Superior temporal gyrus (tissue), 1 donor: ENCODE measurements around the gene ACACB.

Experiments
- DNase-seq: peaks from one replicate; pipeline ENCODE4 v3.0.0-alpha.2; 2016; ENCODE audit errors: extremely low spot score

Gene ACACB

DNA sequence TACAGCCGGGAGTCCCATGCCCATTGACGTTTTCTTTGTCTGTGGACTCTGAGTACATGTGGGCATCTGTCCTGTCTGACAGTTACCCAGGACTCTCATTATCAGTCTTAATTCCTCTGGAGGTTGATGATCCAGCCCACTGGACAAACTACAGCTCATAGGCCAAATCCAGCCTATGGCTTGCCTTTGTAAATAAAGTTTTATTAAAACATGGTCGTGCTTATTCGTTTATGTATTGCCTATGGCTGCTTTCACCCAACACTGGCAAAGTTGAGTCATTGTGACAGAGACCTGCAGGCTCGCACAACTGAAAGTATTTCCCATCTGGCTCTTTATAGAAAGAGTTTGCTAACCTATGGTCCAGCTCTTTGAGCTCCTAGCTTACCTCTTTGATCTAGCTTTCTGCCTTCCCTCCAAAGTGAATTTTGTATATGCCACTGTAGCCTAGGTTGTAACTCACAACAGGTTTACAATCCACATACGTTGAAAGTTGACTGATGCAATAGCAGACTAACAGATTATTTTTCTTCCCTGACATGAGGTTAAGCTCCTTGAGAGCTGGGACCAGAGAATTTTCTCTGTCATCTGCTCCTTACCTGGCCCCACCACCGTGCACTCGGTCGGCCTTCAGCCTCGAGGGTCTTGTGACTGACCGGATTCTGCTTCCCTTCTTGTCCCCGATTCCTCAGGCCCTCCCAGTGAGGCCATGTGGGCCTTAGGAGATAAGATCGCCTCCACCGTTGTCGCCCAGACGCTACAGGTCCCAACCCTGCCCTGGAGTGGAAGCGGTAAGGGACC is 57.3 kb downstream of the ACACB start:
- DNase-seq = no peak

DNA sequence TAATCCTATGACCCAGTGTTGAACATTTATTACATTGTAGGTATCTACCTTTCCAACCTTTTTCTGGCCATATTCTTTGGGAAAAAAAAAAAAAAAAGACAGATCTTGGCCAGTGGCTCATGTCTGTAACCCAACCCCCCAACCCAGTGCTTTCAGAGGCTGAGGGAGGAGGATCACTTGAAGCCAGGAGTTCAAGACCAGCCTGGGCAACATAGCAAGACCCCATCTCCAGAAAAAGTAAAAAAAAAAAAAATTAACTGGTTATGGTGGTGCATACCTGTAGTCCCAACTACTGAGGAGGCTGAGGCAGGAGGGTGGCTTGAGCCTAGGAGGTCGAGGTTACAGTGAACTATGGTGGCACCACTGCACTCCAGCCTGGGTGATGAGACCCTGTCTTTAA is 58.1 kb downstream of the ACACB start:
- no peak for DNase-seq

DNA sequence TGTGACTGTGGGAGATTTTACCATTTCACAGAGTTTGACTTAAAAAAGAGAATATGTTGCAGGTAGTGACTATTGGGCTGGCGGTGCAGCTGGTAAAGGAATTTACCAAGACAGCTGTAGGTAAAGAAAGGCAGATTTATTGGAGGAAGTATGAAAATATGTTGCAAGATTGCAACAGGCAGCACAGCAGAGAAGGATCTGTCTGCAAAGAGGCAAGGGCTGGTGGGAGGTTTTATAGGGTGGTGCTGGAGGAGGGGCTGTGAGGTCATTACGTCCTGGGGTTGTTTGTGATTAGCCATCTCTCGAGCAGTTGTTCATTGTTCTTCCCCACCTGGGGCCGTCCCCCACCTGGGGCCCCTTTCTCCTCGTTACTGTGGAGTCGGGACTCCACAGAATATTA is 62.1 kb downstream of the ACACB start:
- no peak for DNase-seq

- no peak for DNase-seq
These were observed 63.5 kb downstream of the ACACB start for GRCh38 chr12:109179927-109180326.

DNA sequence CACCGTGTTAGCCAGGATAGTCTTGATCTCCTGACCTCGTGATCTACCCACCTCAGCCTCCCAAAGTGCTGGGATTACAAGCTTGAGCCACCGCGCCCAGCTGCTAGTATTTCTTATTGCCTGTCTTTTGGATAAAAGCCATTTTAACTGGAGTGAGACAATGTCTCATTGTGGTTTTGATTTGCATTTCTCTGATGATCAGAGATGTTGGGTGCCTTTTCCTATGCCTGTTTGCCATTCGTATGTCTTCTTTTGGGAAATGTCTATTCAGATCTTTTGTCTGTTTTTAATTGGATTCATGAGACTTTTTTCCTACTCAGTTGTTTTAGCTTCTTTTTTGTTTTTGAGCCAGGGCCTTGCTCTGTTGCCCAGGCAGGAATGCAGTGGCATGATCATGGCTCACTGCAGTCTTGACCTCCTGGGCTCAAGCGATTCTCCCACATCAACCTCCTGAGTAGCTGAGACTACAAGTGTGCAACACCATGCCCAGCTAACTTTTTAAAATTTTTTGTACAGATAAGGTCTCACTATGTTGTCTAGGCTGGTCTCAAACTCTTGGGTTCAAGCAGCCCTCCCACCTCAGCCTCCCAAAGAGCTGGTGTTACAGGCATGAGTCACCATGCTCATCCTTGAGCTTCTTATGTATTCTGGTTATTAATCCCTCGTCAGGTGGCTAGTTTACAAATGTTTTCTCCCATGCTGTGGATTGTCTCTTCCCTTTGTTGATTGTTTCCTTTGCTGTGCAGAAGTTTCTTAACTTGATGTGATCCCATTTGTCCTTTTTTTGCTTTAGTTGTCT is 65.9 kb downstream of the ACACB start:
- peak; percentile 69 for DNase-seq

DNA sequence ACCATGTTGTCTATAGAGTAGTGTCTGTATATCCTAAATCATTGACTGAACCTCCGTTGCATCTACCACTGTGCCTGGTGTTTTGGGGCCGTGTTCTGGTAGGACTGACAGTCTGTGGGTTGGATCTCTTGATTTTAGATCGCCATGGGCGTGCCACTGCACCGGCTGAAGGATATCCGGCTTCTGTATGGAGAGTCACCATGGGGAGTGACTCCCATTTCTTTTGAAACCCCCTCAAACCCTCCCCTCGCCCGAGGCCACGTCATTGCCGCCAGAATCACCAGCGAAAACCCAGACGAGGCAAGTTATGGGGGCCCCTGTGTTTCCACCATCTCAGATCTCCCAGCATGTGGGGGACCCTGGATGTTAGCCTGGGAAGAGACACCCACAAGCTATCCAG is 69.1 kb downstream of the ACACB start:
- DNase-seq = no peak

GRCh38 chr12:109186993-109187653 is 70.7 kb downstream of the ACACB start:
- DNase-seq = no peak

DNA sequence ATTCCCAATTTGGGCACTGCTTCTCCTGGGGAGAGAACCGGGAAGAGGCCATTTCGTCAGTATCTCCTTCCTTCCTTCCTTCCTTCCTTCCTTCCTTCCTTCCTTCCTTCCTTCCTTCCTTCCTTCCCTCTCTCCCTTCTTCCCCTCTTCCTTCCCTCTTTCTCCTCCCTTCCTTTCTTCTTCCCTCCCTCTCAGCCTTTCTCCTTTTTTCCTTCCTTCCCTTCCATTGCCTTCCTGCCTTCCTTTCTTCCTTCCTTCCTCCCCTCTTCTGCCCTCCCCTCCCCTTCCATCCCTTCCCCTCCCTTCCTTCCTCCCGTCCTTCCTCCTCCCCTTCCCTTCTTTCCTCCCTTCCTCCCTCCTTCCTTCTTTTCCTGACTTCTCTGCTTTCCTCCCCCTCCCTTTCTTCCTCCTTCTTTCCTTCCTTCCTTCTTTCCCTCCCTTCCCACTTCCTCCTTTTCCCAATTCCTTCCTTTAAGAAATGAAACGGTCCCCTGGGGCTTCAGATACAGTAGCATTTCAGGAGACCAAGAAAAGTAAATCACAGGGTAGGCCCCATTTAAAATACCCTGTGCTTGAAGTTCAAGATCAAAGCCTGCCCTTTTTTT is 71.8 kb downstream of the ACACB start:
- DNase-seq = no peak

DNA sequence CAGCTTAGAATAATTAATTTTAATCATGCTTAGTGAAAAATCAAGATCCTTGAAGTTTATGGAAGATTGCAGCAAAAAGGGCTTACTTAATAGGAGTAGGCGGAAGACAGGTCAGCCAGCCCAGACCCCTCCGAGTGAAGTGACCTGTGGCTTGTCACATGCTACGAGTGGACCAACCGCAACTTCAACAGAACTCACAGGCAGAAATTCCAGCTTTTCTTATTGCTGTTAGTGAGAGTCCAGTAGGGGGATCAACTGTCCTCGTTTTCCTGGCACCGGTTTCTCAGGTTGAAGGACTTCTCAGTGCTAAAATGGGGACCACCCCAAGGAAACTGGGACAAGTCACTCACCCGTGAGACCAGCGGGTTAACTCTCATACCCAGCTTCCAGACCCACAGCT is 72.9 kb downstream of the ACACB start:
- no peak for DNase-seq

DNA sequence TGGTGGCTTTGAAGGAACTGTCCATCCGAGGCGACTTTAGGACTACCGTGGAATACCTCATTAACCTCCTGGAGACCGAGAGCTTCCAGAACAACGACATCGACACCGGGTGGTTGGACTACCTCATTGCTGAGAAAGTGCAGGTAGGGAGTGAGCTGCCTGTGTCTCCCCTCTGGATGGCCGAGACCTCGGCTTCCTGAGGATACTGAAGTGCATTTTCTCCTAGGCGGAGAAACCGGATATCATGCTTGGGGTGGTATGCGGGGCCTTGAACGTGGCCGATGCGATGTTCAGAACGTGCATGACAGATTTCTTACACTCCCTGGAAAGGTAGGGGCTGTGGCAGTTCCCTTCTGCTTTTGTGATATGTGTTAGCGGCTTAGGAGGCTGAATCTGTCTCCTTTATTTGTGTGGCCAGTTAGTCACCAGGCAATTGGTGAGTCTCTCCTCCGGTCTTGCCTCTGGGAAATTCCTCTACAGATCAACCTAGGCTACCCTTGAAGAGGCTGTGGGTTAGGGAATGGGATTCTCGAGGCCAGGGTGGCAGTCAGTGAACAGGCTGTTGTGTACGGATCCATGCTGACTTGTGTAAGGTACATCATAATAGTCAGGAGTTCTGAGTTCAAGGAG is 75.3 kb downstream of the ACACB start:
- no peak for DNase-seq

GRCh38 chr12:109192358-109192757 is 76.0 kb downstream of the ACACB start:
- no peak for DNase-seq

DNA sequence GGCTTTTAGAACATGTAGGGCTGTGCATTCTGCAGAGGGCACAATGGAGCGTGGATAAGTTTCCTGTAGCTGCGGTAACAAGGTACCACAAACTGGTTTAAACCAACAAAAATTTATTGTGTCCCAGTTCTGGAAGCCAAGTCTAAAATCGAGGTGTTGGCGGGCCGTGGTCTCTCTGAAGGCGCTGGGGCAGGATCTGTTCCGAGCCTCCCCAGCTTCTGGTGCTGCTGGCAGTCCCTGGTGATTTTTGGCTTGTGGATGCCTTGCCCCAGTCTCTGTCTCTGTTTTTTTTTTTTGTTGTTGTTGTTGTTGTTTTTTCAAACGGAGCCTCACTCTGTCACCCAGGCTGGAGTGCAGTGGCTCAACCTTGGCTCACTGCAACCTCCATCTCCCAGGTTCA is 77.5 kb downstream of the ACACB start:
- no peak for DNase-seq

- no peak for DNase-seq
These were observed 79.9 kb downstream of the ACACB start for GRCh38 chr12:109196332-109196731.

GRCh38 chr12:109197327-109197726 is 80.9 kb downstream of the ACACB start:
- no peak for DNase-seq

DNA sequence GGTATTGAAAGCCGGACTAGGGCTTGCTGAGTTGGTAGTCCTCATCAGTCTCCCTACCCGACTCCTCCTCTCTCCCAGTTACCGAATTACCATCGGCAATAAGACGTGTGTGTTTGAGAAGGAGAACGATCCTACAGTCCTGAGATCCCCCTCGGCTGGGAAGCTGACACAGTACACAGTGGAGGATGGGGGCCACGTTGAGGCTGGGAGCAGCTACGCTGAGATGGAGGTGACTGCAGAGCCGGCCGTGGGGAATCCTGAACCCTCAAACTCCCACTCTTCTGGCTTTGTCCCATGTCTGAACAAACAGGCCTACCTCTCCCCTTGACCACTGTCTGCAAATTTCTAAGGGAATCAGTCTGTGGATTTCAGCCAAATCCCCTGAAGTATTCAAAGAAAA is 82.9 kb downstream of the ACACB start:
- DNase-seq = no peak

GRCh38 chr12:109200825-109201495 is 84.6 kb downstream of the ACACB start:
- no peak for DNase-seq

- no peak for DNase-seq
These were observed 85.1 kb downstream of the ACACB start for GRCh38 chr12:109201496-109201885.

- no peak for DNase-seq
These were observed 86.4 kb downstream of the ACACB start for GRCh38 chr12:109202770-109203169.

GRCh38 chr12:109203480-109203879 is 87.1 kb downstream of the ACACB start:
- DNase-seq = no peak

- DNase-seq = no peak
These were observed 92.7 kb downstream of the ACACB start for GRCh38 chr12:109209082-109209481.

DNA sequence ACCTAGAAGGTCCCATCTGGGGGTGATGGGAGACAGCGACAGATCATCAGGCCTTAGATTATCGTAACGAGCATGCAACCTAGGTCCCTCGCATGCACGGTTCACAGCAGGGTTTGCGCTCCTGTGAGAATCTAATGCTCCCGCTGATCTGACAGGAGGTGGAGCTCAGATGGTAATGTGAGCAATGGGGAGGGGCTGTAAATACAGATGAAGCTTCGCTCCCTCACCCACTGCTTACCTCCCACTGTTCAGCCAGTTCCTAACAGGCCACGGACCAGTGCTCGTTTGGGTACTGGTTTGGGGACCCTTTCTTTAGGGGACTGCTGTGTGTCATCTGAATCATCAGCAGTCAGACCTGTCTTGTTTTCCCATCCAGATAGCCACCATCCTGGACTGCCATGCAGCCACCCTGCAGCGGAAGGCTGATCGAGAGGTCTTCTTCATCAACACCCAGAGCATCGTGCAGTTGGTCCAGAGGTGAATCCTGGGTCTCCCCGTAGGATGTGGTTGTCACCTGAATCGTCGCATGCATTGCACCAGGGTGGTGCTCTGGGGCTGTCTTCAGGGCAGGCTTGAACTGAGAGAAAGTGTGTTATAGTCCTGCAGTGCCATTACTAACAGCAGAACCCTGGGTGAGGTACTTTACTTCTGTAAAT is 96.2 kb downstream of the ACACB start:
- DNase-seq = no peak
